ENCODE measurements around the gene PLA2G1B.

Gene PLA2G1B

GRCh38 chr12:120323772-120324171 is 3.8 kb downstream of the PLA2G1B start:
- DNase-seq: no peak

DNA sequence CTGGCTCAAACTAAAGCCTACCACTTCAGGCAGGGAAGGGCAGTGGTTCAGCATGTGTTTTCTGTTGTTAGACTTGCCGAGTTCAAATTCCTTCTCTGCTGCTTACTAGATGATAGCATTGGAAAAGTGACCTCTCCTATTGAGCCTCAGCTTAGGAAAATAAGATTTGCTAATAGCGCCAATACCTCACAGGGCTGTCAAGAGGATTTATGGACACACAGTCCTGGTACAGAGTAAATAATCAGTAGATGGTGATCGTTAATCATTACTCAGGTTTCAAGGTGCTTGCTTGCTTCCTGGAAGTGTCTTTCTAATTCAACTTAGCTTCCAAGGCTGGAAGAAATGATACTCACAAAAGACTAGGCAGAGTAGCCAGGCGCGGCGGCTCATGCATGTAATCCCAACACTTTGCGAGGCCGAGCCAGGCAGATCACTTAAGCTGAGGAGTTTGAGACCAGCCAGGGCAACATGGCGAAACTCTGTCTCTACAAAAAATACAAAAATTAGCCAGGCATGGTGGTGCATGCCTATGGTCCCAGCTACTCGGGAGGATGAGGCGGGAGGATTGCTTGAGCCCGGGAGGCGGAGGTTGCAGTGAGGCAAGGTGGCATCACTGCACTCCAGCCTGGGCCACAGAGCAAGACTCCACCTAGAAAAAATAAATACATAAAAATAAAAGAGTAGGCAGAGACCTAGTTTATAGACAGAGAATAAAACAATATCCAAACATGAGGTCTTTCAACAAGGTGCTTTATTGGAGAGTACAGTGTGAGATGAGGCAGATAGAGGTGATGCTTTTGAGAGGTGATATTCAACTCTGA is 6.0 kb downstream of the PLA2G1B start:
- no peak for DNase-seq

DNA sequence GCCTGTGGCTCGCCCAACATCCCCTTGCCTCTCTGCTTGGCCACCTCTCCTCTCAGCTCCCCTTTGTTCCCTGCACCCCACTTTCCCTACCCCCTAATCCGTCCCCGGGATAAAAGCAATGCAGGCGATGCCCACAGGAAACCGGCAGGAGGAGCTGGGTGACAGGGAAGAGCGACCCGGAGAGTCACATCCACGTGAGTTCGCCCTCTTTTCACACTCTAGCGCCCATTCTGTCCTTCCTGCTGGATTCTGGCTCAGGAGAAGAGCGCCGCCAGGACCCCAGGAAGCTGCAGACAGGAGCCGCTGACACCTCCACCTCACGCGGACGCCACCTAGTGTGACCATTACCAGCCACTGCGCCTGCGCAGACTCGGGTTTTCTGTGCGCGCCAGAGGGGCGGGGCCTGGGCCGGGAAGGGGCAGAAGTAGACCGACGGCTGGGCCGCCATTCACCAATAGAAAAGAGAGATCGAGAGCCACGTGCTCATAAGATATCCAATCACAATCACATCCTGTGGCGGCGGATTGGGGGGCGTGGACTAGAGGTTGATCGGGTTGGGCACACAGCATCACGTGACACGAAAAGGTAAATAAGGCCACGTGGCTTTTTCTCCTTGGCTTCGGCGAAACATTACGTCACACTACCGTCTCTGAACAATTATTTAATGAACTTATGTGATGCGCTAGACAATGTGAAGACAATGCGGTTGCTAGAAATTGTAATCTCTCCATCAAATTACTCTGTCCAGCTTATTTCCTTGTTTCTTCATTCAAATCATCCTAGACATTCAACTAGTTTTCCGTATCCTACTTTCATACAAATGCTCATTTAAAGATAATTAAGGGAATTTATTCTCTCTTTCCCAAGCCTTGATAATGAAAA is 10.1 kb downstream of the PLA2G1B start:
- DNase-seq: peak; percentile 99

- DNase-seq: no peak
Measured at GRCh38 chr12:120316798-120317223, 10.8 kb downstream of the PLA2G1B start.

GRCh38 chr12:120314220-120314619 is 13.4 kb downstream of the PLA2G1B start:
- no peak for DNase-seq

DNA sequence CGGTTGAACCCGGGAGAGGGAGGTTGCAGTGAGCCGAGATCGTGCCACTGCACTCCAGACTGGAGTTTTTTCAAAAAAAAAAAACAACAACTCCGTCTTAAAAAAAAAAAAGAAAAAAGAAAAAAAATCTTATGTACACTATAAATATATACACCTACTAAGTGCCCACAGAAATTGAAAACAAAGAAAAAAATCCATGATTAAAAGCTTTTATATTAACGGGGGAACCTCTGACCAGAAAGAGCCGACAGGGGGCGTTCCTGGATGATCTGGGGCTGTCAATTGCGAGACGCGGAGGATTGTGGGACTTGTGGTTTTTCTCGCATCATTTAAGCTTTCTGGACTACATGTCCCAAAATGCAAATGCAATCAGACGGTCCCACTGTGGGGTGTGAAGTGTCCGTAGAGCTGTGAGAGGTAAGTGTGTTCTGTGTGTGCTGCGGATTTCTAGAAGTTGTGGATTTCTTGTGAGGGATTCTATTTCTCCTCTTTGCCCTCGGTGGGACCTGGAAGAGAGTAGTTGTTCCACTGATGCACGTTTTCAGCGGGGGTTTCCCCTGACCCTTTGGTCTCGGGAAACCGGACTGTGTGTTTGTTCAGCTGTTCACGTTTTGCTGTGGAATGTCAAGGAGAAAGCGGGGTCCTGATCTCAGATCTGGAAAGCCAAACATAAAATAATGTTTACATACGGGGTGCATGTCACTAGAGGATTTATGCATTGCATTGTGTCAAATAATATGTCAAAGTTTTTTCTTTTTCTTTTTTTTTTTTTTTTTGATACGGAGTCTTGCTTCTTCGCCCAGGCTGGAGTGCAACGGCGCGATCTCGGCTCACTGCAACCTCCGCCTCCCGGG is 25.4 kb downstream of the PLA2G1B start, which contains the start of gene SIRT4:
SIRT4 (plus strand) TSS at position 360 of the 854 bp plus-strand sequence. CDS start 1,241 bp downstream, outside the sequence.
- peak; percentile 88 to 95 for DNase-seq

GRCh38 chr12:120292661-120293531 is 34.7 kb downstream of the PLA2G1B start, which contains the start of gene RNU4-1:
TSS of gene RNU4-1 (minus strand) at chr12:120293237.
- DNase-seq: peak; percentile 67 to 86

- no peak for DNase-seq
Measured at GRCh38 chr12:120292411-120292660, 35.2 kb downstream of the PLA2G1B start.

- DNase-seq: no peak
Measured at GRCh38 chr12:120290609-120291305, 36.8 kb downstream of the PLA2G1B start.

DNA sequence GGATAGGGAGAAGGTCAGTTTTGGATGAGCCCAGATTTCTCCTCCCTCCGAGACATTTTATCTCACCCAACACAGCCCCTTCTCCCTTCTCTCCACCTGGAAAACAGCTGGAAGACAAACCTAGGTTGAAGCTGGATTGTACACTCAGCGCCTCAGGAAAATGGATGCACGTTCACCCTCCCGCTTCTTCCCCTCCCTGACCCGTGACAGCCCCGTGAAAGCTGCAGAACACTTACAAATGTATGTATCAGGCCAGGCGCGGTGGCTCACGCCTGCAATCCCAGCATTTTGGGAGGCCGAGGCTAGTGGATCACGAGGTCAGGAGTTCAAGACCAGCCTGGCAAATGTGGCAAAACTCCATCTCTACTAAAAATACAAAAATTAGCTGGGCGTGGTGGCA is 40.1 kb downstream of the PLA2G1B start:
- no peak for DNase-seq

DNA sequence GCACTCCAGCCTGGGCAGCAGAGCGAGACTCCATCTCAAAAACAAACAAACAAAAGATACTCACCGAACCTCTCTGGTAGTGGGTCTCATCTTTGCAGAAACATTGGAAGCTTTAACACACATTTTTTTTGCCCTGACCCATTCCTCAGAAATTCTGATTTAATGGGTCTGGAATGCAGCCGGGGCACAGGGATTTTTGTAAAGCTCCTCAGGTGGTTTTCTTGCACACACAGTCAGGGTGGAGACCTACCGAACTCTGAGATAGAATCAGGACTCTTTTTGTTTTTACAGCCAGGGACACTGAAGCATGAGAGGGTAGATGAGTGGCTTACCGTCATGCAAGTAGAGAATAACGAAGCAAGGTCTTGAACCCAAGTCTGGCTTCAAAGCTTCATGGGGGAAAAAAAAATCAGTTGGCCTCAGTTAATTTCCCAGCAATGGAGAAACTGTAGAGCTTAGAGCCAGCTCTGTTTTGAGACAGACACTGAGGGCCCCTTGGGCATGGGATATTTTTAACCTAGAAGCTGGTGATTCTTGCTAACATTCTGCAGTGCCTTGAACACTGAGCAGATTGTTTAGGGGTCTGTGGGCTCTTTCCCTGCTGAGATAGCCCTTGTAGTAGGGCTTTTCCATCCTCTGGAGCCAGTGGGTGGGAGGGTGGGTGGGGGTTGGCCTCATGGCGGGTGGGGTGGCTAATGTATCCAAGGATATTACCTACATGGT is 40.6 kb downstream of the PLA2G1B start:
- DNase-seq: no peak

DNA sequence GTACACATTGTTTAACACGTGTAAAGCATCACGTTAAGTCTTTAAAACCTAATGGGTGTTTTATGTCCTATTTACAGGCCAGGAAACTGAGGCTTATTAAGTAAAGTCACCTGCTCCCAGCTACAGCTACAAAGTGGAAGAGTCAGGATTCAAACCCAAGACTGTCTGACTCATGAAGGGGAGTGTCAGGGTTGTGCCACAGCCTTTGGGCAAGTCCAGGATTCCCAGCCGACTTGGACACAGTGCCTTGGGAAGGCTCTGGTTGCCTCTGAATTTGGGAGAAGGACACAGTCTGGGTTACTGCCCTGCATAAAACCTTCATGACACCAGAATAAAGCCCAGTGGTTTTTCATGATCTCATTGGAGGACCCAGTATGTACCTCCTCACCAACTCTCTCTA is 43.2 kb downstream of the PLA2G1B start:
- no peak for DNase-seq

GRCh38 chr12:120283318-120283717 is 44.3 kb downstream of the PLA2G1B start:
- no peak for DNase-seq

GRCh38 chr12:120278137-120279069 is 49.2 kb downstream of the PLA2G1B start:
- no peak for DNase-seq

GRCh38 chr12:120276734-120277133 is 50.8 kb downstream of the PLA2G1B start:
- no peak for DNase-seq

Measured in NCI-H1930 (cell line).